GM12878 (cell line): Measurements from ENCODE around the gene CAPN7. TPM values are rescaled to one million over a fixed set of nuclear protein-coding genes. Genes with fewer than 3 reads are reported as not detected.

Experiments
- ATAC-seq: fragments of 200-7000 bp; cut with Tn5 transposase; 3 replicates; pipeline ENCODE4 v1.9.1; 2020; ENCODE audit warnings: mild to moderate bottlenecking, moderate library complexity
- BruUV-seq: library from RNA; stranded (reverse); fragments of 400-500 nt; replicated peaks from 2 replicates; lab custom pipeline; 2021; lab: Mats Ljungman, UMichigan
- CTCF ChIA-PET: fragments of 300-600 bp; sonication (Branson Sonifier 250); formaldehyde crosslinking; extraction: SDS; loops from one replicate; lab custom pipeline; 2021; ENCODE audit warnings: inconsistent platforms; lab: Yijun Ruan, JAX
- POLR2A ChIA-PET: fragments of 350-600 bp; formaldehyde crosslinking; extraction: SDS; loops from one replicate; lab custom pipeline; 2021; ENCODE audit warnings: inconsistent platforms; lab: Charles Lee
- RAD21 ChIA-PET: fragments of 300-600 bp; sonication (Branson Sonifier 250); formaldehyde crosslinking; loops from one replicate; lab custom pipeline; 2023; ENCODE audit warnings: antibody characterized with exemption; ENCODE audit not compliant: unreplicated experiment; lab: Charles Lee
- SMC1A ChIA-PET: fragments of 300-600 bp; sonication (Branson Sonifier 250); formaldehyde crosslinking; loops from one replicate; lab custom pipeline; 2023; ENCODE audit not compliant: unreplicated experiment, uncharacterized antibody; lab: Charles Lee
- DNase-seq: peaks from one replicate; pipeline ENCODE4 v3.0.0-alpha.2; 2011; ENCODE audit warnings: low read depth, low spot score
- FAIRE-seq: peaks from 3 replicates; lab custom pipeline; 2011; peaks lifted over from hg19 to GRCh38; lab: Jason Lieb, UNC
- H2AFZ ChIP-seq: 2 replicates; pipeline ENCODE4 v1.6.0; 2011; ENCODE audit warnings: low read depth, low read length, control low read depth; ENCODE audit not compliant: control insufficient read depth
- H3K27ac ChIP-seq: 2 replicates; pipeline ENCODE4 v1.5.1; 2011; ENCODE audit warnings: control low read depth; ENCODE audit not compliant: control insufficient read depth, insufficient read depth
- H3K27me3 ChIP-seq, 2 experiments: replicated peaks in 1 of 2; 2 replicates each; pipeline versions ENCODE4 v1.6.0 to v1.6.1; 2011; ENCODE audit warnings: low read length in 1 of 2; ENCODE audit not compliant: control insufficient read depth in 2 of 2, insufficient read depth in 2 of 2
- H3K36me3 ChIP-seq, 2 experiments: 2 replicates each; pipeline ENCODE4 v1.5.1; 2011; ENCODE audit warnings: low read length in 1 of 2; ENCODE audit not compliant: control insufficient read depth in 2 of 2, insufficient read depth in 2 of 2
- H3K4me1 ChIP-seq: 2 replicates; pipeline ENCODE4 v1.6.1; 2011; ENCODE audit warnings: mild to moderate bottlenecking, low read length, moderate library complexity, mixed read lengths; ENCODE audit not compliant: control insufficient read depth, insufficient read depth
- H3K4me2 ChIP-seq: 2 replicates; pipeline ENCODE4 v1.6.0; 2011; ENCODE audit warnings: control low read depth; ENCODE audit not compliant: control insufficient read depth, insufficient read depth
- H3K4me3 ChIP-seq: fragments of 200-600 bp; sonication (generic); 2 replicates; pipeline ENCODE4 v1.5.1; 2016
- H3K79me2 ChIP-seq: 2 replicates; pipeline ENCODE4 v1.6.0; 2011; ENCODE audit warnings: low read length; ENCODE audit not compliant: control insufficient read depth, insufficient read depth
- H3K9ac ChIP-seq: 2 replicates; pipeline ENCODE4 v1.8.0; 2011; ENCODE audit warnings: low read length, control low read depth, mixed read lengths; ENCODE audit not compliant: control insufficient read depth, insufficient read depth
- H3K9me3 ChIP-seq: replicated peaks from 3 replicates; pipeline ENCODE4 v1.5.1; 2011; ENCODE audit warnings: mild to moderate bottlenecking, low read length; ENCODE audit not compliant: control insufficient read depth, insufficient read depth
- H4K20me1 ChIP-seq: 2 replicates; pipeline ENCODE4 v1.6.0; 2011; ENCODE audit not compliant: control insufficient read depth, insufficient read depth
- BHLHE40 ChIP-seq, 2 experiments: fragments of 450-650 bp in 1 of 2; IDR thresholded peaks; 2 replicates each; pipeline ENCODE4 v1.6.1; 2011 to 2017; ENCODE audit warnings: low read depth in 2 of 2, borderline replicate concordance in 1 of 2, improper control_type of control experiment in 1 of 2, low read length in 1 of 2, mild to moderate bottlenecking in 1 of 2
- CBFB ChIP-seq: IDR thresholded peaks from 2 replicates; pipeline ENCODE4 v1.6.1; 2016; ENCODE audit warnings: antibody characterized with exemption, low read depth
- CBX5 ChIP-seq: sonication (generic); IDR thresholded peaks from 2 replicates; pipeline ENCODE4 v1.6.1; 2016; ENCODE audit warnings: low read depth, moderate library complexity, mild to moderate bottlenecking, inconsistent platforms
- CHD2 ChIP-seq: IDR thresholded peaks from 2 replicates; pipeline ENCODE4 v1.6.1; 2011; ENCODE audit warnings: low read depth, low read length, improper control_type of control experiment, borderline replicate concordance
- MAX ChIP-seq: IDR thresholded peaks from 2 replicates; pipeline ENCODE4 v1.6.1; 2012; ENCODE audit warnings: low read depth, low read length, improper control_type of control experiment
- RELB ChIP-seq: fragments of 450-650 bp; IDR thresholded peaks from 2 replicates; pipeline ENCODE4 v1.6.1; 2017; ENCODE audit warnings: low read depth, mild to moderate bottlenecking, moderate library complexity
- YY1 ChIP-seq: IDR thresholded peaks from 2 replicates; pipeline ENCODE4 v1.6.1; 2011; ENCODE audit warnings: low read depth, mild to moderate bottlenecking, low read length
- WGBS: methylation state at CpG from one replicate; pipeline ENCODE4 v1.1.6; 2016; ENCODE audit warnings: low lambda C conversion rate; ENCODE audit not compliant: insufficient replicate concordance, insufficient coverage; ENCODE audit errors: missing lambda C conversion rate; 5-methylcytosine and 5-hydroxymethylcytosine counted together
- in situ Hi-C: fragments of 300-500 bp; cut with MboI; formaldehyde crosslinking; loops from 9 replicates; pipeline ENCODE4 v1.14.3; 2018; ENCODE audit warnings: mixed read lengths
- intact Hi-C: fragments of 100-400 bp; cut with micrococcal nuclease; formaldehyde crosslinking; loops from one replicate; pipeline ENCODE4 v1.14.2; 2022; ENCODE audit not compliant: unreplicated experiment
- polyA plus RNA-seq, 11 experiments: library from polyadenylated mRNA; depleted of rRNA in 4 of 11; unstranded in 6 of 11; stranded (reverse) in 5 of 11; fragments of >200 nt; fragmentation: Nextera tagmentation in 4 of 11; fragmentation: Illumina TruSeq in 1 of 11; extraction: Ambion mirVana in 4 of 11; extraction: Trizol in 1 of 11; gene quantifications; 1 replicate in 1 of 11; 2 replicates in 10 of 11; pipeline versions ENCODE4 v1.2.1 to v1.2.3, GENCODE V29; 2011 to 2016; ENCODE audit warnings: inconsistent platforms in 2 of 11, missing spikeins in 2 of 11, low read depth in 1 of 11
- total RNA-seq, 4 experiments: library from RNA; depleted of rRNA in 3 of 4; stranded (reverse); fragments of >200 nt in 3 of 4; fragmentation: Illumina TruSeq in 1 of 4; extraction: Trizol in 1 of 4; gene quantifications; 2 replicates each; pipeline versions ENCODE4 v1.2.1 to v1.2.3, GENCODE V29; 2013 to 2021

CAPN7 gene
- total and polyA plus RNA-seq, 10 of the 15 experiments (the other 5 are each of a cell fraction or from before 2014, with no cell fraction given), result 5.3 to 27.0 (median 18.2) TPM

- TF ChIP-seq RELB, result no peak
Measured at GRCh38 chr3:15215996-15216395, 9.9 kb downstream of the CAPN7 start (continued).

- peaks cover 5 to 13% of the 10 kb centered on the region in 2 experiments for H3K36me3 ChIP-seq
- H3K9me3 ChIP-seq, result no peaks in the 10 kb centered on the region
- ChIA-PET SMC1A (interaction anchor here (1.7 kb wide), 1 partner anchor 9 kb away, joined by 9 read pairs; no protein-coding TSS in a partner anchor), RAD21 (no interaction called here)
- 96% methylated on average over 1 of the region's 1 CpG for WGBS
- no peaks in the 10 kb centered on the region for H3K27me3 ChIP-seq
- no TSS peak for BruUV-seq
- no peak overlapping the region for H3K27ac ChIP-seq
- no peaks in the 10 kb centered on the region for H4K20me1 ChIP-seq
- ATAC-seq, result no peak
- TF ChIP-seq CHD2 (no peak), YY1 (no peak), CBX5 (no peak), BHLHE40 (IDR thresholded peaks at IDR 0.05; ENCODE audit: borderline replicate concordance in 1 of 2, low read depth in 2 of 2, low read length in 1 of 2) (no peak), MAX (no peak), CBFB (no peak)
- TF ChIP-seq, all 136 proteins: peak for 0
- Histone ChIP-seq H3K4me2 (no peak overlapping the region), H2AFZ (no peak overlapping the region), H3K4me3 (no peak overlapping the region), H3K79me2 (no peaks in the 10 kb centered on the region; the same call in 1 of the 2 replicates), H3K9ac (no peak overlapping the region), H3K4me1 (peaks cover 7% of the 10 kb centered on the region; the same call in 1 of the 2 replicates)
- CTCF ChIA-PET, result interaction anchor here (1.0 kb wide), 1 partner anchor 189 kb away, joined by 4 read pairs; no protein-coding TSS in a partner anchor
- intact Hi-C loops (no loop called here), in situ Hi-C loops (no loop called here)
- POLR2A ChIA-PET, result interaction anchor here (0.6 kb wide), 1 partner anchor 55 kb away, joined by 4 read pairs; no protein-coding TSS in a partner anchor
- no peak for DNase-seq
- no peak for FAIRE-seq
Measured at GRCh38 chr3:15216501-15216900, 10.5 kb downstream of the CAPN7 start.
